Gastroesophageal sphincter (tissue), 3 donors: ENCODE results near the gene EXOC3L1.

Experiments used
- POLR2A ChIP-seq, 2 donors: fragments of 450-650 bp; IDR thresholded peaks; one replicate each; pipeline ENCODE4 v1.6.1; 2017; ENCODE audit warnings: antibody characterized with exemption in 2 of 2, mild to moderate bottlenecking in 2 of 2, moderate library complexity in 1 of 2
- TF ChIP-seq, protein P1 (sequence below), 4 experiments: fragments of 200-600 bp in 2 of 4; fragments of 450-650 bp in 2 of 4; sonication (generic) in 1 of 4; IDR thresholded peaks; one replicate each; pipeline ENCODE4 v1.5.1; 2017 to 2019; ENCODE audit warnings: antibody characterized with exemption in 4 of 4, mild to moderate bottlenecking in 2 of 4, moderate library complexity in 2 of 4

- TF ChIP-seq, protein P1, sequence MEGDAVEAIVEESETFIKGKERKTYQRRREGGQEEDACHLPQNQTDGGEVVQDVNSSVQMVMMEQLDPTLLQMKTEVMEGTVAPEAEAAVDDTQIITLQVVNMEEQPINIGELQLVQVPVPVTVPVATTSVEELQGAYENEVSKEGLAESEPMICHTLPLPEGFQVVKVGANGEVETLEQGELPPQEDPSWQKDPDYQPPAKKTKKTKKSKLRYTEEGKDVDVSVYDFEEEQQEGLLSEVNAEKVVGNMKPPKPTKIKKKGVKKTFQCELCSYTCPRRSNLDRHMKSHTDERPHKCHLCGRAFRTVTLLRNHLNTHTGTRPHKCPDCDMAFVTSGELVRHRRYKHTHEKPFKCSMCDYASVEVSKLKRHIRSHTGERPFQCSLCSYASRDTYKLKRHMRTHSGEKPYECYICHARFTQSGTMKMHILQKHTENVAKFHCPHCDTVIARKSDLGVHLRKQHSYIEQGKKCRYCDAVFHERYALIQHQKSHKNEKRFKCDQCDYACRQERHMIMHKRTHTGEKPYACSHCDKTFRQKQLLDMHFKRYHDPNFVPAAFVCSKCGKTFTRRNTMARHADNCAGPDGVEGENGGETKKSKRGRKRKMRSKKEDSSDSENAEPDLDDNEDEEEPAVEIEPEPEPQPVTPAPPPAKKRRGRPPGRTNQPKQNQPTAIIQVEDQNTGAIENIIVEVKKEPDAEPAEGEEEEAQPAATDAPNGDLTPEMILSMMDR (IDR thresholded peaks at IDR 0.05): no peak
- TF ChIP-seq POLR2A (IDR thresholded peaks at IDR 0.05): no peak
These were observed 9.8 kb downstream of the EXOC3L1 start for GRCh38 chr16:67180166-67180565.
